ENCODE results near the gene CATSPERE.

GRCh38 chr1:244449936-244450508, 11.1 kb upstream of the CATSPERE start:
- no peak for TF ChIP-seq POLR2A (IDR thresholded peaks at IDR 0.05)
- no peak for TF ChIP-seq CTCF (IDR thresholded peaks at IDR 0.05 in 4 of 5, conservative IDR thresholded peaks at IDR 0.05 in 1 of 5)
